ENCODE results near the gene SLC25A23. TPM values are rescaled to one million over a fixed set of nuclear protein-coding genes. Genes with fewer than 3 reads are reported as not detected.

The SLC25A23 gene
- polyA plus RNA-seq, 2 of the 4 experiments (the other 2 are of a cell fraction): 3.3 to 18.2 TPM

- ChIA-PET CTCF (interaction anchor here (0.9 kb wide), 1 partner anchor 10 kb away, joined by 3 read pairs; no protein-coding TSS in a partner anchor), POLR2A (interaction anchor here (1.2 kb wide), 1 partner anchor 16 kb away, joined by 4 read pairs; the partner anchor contains the start of gene KHSRP)
Observed at GRCh38 chr19:6409346-6409745, 50.2 kb downstream of the SLC25A23 start.

DNA sequence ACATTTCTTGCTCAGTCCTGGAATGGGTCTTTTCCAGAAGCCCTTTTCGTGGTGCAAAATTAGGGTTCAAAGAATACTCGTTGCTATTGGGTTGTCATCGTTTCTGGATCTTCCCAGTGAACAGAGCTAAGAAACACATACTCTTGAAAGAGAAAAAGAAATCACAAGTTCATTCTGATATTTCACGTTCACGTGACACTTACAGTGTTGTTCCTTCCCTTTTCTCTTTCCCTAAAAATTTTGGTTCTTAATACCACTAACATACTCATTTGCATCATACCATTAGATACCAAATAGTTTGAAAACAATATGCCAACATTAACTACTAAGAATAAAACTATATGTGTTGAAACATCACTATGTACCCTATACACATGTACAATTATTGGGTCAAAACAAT is 53.2 kb downstream of the SLC25A23 start:
- CTCF ChIA-PET: no interaction called here
- POLR2A ChIA-PET: no interaction called here
- 86% methylated on average over 5 of the region's 5 CpGs for WGBS (ENCODE audit: missing lambda C conversion rate)
- TF ChIP-seq HEYL (CRISPR knock-in tag; IDR thresholded peaks at IDR 0.05): no peak
- TF ChIP-seq, protein P1, sequence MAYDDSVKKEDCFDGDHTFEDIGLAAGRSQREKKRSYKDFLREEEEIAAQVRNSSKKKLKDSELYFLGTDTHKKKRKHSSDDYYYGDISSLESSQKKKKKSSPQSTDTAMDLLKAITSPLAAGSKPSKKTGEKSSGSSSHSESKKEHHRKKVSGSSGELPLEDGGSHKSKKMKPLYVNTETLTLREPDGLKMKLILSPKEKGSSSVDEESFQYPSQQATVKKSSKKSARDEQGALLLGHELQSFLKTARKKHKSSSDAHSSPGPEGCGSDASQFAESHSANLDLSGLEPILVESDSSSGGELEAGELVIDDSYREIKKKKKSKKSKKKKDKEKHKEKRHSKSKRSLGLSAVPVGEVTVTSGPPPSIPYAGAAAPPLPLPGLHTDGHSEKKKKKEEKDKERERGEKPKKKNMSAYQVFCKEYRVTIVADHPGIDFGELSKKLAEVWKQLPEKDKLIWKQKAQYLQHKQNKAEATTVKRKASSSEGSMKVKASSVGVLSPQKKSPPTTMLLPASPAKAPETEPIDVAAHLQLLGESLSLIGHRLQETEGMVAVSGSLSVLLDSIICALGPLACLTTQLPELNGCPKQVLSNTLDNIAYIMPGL (CRISPR knock-in tag; IDR thresholded peaks at IDR 0.05; ENCODE audit: borderline replicate concordance): no peak
- TF ChIP-seq POLR2A (IDR thresholded peaks at IDR 0.05; ENCODE audit: low read length): no peak
- TF ChIP-seq MAZ (IDR thresholded peaks at IDR 0.05; ENCODE audit: borderline replicate concordance, low read depth, low read length): no peak
- no peak for TF ChIP-seq HOXB5 (CRISPR knock-in tag; IDR thresholded peaks at IDR 0.05)
- TF ChIP-seq HOXA7 (CRISPR knock-in tag; IDR thresholded peaks at IDR 0.05): no peak
- TF ChIP-seq, protein P2, sequence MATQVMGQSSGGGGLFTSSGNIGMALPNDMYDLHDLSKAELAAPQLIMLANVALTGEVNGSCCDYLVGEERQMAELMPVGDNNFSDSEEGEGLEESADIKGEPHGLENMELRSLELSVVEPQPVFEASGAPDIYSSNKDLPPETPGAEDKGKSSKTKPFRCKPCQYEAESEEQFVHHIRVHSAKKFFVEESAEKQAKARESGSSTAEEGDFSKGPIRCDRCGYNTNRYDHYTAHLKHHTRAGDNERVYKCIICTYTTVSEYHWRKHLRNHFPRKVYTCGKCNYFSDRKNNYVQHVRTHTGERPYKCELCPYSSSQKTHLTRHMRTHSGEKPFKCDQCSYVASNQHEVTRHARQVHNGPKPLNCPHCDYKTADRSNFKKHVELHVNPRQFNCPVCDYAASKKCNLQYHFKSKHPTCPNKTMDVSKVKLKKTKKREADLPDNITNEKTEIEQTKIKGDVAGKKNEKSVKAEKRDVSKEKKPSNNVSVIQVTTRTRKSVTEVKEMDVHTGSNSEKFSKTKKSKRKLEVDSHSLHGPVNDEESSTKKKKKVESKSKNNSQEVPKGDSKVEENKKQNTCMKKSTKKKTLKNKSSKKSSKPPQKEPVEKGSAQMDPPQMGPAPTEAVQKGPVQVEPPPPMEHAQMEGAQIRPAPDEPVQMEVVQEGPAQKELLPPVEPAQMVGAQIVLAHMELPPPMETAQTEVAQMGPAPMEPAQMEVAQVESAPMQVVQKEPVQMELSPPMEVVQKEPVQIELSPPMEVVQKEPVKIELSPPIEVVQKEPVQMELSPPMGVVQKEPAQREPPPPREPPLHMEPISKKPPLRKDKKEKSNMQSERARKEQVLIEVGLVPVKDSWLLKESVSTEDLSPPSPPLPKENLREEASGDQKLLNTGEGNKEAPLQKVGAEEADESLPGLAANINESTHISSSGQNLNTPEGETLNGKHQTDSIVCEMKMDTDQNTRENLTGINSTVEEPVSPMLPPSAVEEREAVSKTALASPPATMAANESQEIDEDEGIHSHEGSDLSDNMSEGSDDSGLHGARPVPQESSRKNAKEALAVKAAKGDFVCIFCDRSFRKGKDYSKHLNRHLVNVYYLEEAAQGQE (IDR thresholded peaks at IDR 0.05): no peak
- no peak for TF ChIP-seq EHF (CRISPR knock-in tag; IDR thresholded peaks at IDR 0.05)
- no peak for TF ChIP-seq CBX2 (IDR thresholded peaks at IDR 0.05; ENCODE audit: borderline replicate concordance, low read depth)
- TF ChIP-seq PHF8 (IDR thresholded peaks at IDR 0.05; ENCODE audit: borderline replicate concordance, low read depth): no peak
- no peak for TF ChIP-seq GATA3 (IDR thresholded peaks at IDR 0.05; ENCODE audit: borderline replicate concordance)
- TF ChIP-seq ZSCAN20 (CRISPR knock-in tag; IDR thresholded peaks at IDR 0.05): no peak

More at GRCh38 chr19:6409346-6409745, 50.2 kb downstream of the SLC25A23 start:
- no peaks in the 10 kb centered on the region for H3K9me3 ChIP-seq
- H3K27ac ChIP-seq: no peak overlapping the region
- FAIRE-seq: no peak
- ATAC-seq: no peak
- no peak overlapping the region for H3K4me3 ChIP-seq
- H3K4me2 ChIP-seq: no peak overlapping the region
- no peak for DNase-seq (ENCODE audit: low read depth in 1 of 2, low spot score in 1 of 2)
- TF ChIP-seq, protein P1 (CRISPR knock-in tag; IDR thresholded peaks at IDR 0.05; ENCODE audit: borderline replicate concordance): no peak
- TF ChIP-seq, protein P3, sequence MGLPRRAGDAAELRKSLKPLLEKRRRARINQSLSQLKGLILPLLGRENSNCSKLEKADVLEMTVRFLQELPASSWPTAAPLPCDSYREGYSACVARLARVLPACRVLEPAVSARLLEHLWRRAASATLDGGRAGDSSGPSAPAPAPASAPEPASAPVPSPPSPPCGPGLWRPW (IDR thresholded peaks at IDR 0.05): no peak
- TF ChIP-seq TP53 (CRISPR knock-in tag; IDR thresholded peaks at IDR 0.05): no peak
- TF ChIP-seq, protein P4, sequence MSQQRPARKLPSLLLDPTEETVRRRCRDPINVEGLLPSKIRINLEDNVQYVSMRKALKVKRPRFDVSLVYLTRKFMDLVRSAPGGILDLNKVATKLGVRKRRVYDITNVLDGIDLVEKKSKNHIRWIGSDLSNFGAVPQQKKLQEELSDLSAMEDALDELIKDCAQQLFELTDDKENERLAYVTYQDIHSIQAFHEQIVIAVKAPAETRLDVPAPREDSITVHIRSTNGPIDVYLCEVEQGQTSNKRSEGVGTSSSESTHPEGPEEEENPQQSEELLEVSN (IDR thresholded peaks at IDR 0.05; ENCODE audit: borderline replicate concordance, low read depth): no peak
- no peak for TF ChIP-seq CEBPB (IDR thresholded peaks at IDR 0.05)
- no peak for TF ChIP-seq JUNB (IDR thresholded peaks at IDR 0.05)
- TF ChIP-seq, protein P5, sequence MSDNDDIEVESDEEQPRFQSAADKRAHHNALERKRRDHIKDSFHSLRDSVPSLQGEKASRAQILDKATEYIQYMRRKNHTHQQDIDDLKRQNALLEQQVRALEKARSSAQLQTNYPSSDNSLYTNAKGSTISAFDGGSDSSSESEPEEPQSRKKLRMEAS (IDR thresholded peaks at IDR 0.05): no peak
- no peak for TF ChIP-seq HOXB13 (CRISPR knock-in tag; IDR thresholded peaks at IDR 0.05; ENCODE audit: low read depth)
- TF ChIP-seq HOXB5 (CRISPR knock-in tag; IDR thresholded peaks at IDR 0.05): no peak
- TF ChIP-seq BHLHE40 (IDR thresholded peaks at IDR 0.05; ENCODE audit: low read depth, low read length): no peak
- no peak for TF ChIP-seq GATA3 (IDR thresholded peaks at IDR 0.05; ENCODE audit: borderline replicate concordance)
- no peak for TF ChIP-seq MYC (IDR thresholded peaks at IDR 0.05; ENCODE audit: borderline replicate concordance, low read length)
- TF ChIP-seq, protein P6, sequence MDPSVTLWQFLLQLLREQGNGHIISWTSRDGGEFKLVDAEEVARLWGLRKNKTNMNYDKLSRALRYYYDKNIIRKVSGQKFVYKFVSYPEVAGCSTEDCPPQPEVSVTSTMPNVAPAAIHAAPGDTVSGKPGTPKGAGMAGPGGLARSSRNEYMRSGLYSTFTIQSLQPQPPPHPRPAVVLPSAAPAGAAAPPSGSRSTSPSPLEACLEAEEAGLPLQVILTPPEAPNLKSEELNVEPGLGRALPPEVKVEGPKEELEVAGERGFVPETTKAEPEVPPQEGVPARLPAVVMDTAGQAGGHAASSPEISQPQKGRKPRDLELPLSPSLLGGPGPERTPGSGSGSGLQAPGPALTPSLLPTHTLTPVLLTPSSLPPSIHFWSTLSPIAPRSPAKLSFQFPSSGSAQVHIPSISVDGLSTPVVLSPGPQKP (IDR thresholded peaks at IDR 0.05; ENCODE audit: low read depth, low read length): no peak
- TF ChIP-seq ZFP36 (IDR thresholded peaks at IDR 0.05; ENCODE audit: borderline replicate concordance, partially characterized antibody): no peak
- TF ChIP-seq ZC3H11A (IDR thresholded peaks at IDR 0.05): no peak
- TF ChIP-seq ZNF302 (CRISPR knock-in tag; IDR thresholded peaks at IDR 0.05): no peak
- TF ChIP-seq BCL3 (IDR thresholded peaks at IDR 0.05): no peak
- WGBS (ENCODE audit: missing lambda C conversion rate): 91% methylated on average over 6 of the region's 6 CpGs
- H3K4me1 ChIP-seq: no peaks in the 10 kb centered on the region

More for the DNA sequence above, 53.2 kb downstream of the SLC25A23 start:
- Histone ChIP-seq H3K4me2 (no peak overlapping the region), H3K9me3 (no peaks in the 10 kb centered on the region), H3K4me3 (no peak overlapping the region), H3K27ac (no peak overlapping the region), H3K4me1 (no peaks in the 10 kb centered on the region)
- FAIRE-seq: no peak
- no peak for ATAC-seq
- no peak for DNase-seq (ENCODE audit: low read depth in 1 of 2, low spot score in 1 of 2)
